Effector CD4-positive, alpha-beta T cell (primary cell): ENCODE data around the gene KLHL2.
A peak's percentile ranks its signal among the peaks of the same experiment; 100 is the strongest.
"Not testable (repeated sequence)": the region's sequence is repeated elsewhere in the genome, so short reads cannot be mapped to it uniquely, and the experiment has no call there.

Experiments used
- DNase-seq: peaks from one replicate; pipeline ENCODE4 v3.0.0-alpha.2; 2020

Gene KLHL2

DNA sequence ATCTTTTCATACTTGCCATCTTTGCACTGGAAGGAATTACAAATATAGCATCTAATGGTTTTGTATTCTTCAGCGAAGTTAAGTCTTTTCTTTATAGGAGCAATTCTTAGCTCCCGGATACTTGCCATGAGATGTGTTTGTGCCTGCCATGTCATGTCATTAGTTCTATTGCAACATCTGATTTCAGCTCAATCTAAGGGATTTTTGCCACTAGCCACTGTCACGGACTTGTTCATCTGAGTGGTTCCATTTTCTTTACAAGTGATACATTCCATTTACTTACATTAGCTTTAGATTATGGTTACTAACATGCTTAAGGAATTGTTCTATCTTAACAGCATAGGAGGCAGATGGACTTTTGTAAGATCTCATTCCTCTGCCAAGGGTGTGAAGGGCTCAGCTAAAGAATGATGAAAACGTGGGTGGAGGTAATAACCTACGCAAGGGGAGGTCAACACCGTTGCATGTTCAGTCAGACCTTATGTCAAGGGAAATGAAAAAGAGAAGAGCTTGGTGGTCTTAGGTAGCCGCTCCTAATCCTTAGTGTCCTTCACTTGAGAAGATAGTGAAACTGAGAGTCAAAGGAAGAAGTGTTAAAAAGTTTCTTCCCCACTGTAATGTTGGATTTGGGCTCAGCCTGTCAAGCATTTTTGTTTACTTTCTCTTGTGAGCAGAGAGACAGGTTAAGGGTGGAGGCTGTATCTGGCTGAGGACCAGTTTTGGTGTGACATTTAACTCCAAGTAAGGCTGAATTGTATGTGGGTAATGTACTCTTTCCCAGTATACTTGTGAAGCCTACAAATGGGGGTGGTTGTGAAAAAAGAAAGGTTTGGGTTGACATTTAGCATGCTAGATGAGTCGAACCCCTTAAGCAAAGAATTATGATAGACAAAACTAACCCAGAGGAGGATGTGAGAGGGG lies 3.6 kb upstream of the KLHL2 start:
- no peak for DNase-seq

DNA sequence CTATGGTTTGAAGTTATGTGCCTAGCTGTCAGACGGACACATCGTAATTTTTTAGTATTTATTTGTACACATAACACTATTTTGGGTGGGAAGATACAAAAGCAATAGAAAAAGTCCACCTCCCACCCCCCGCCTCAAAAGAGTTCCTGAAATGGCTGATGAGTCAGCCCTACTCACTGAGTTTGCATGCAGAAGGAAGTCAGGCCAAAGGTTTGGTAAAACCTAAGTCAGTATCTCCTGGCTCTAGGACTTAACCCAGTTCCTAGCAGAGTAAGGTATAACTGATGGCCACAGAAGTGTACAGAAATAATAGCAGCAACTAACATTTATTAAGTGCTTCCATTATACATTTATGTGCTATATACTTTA lies 2.9 kb upstream of the KLHL2 start:
- no peak for DNase-seq

DNA sequence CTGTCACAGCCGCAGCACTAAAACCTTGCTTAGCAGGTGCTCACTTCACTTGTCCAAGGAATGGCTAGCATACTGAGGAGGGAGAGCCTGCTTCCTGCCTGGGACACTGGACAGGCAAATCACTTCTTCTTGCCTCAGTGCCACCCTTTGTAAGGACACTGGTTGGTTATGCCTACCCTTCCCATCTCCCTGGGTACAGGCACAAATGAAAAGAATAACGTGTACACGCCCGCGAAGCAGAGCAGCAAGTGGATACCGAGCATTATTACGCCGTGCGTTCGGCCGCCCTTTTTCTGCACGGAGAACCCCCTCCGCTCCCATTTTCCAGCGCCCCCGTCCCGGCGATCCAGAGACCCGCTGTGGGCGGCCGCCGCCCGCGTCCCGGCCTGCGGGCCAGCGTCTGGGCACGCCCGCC lies 338 bp upstream of the KLHL2 start:
- no peak for DNase-seq

DNA sequence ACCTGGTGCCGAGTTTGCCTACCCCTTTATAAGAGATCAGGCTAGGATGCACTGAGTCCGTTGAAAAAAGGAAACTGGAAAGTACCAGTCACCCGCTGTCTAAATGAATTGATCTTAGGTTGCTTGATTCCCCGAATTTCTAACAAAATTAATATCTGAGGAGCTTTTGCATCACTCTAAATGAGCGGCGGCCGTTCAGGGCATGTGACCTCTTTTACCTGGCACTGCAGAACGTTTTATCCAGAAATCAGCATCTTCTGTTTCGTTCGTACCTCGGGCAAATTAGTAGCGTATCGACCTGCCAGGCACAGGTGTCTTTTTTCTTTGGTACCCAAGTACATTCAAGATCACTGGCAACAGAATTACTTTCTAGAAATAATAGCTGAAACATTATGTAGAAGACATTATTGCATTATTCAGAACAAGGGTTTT lies 876 bp downstream of the KLHL2 start:
- DNase-seq: no peak

DNA sequence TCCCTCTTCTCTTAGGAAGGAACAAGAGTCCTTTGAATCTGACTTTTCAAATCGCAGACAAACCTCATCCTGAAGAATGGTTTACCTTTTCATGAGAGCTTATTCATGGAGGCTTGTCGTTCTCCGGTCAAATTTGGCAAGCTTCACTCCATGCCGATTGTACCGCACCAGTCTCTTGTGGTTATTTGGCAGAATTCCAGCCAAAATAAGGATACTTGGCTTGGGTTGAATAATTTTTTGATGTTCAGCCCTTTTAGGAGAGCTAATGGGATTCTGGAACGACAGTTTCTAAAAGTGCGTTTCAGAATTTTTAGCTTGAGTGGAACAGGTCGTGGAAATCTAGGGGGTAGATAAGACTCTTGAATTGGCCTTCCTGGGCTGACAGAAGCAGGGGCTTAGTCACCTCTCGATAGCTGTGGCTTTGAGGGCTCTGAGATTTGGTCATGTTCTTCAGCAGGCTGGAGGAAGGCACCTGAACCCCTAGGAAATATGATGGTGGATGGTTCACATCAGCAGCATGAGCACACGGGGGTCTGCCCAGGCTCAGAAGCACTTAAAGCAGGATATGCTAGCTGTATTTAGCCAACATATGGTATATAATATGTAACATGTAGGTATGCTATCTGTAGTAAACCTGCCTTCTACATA lies 1.5 kb downstream of the KLHL2 start:
- DNase-seq: no peak

DNA sequence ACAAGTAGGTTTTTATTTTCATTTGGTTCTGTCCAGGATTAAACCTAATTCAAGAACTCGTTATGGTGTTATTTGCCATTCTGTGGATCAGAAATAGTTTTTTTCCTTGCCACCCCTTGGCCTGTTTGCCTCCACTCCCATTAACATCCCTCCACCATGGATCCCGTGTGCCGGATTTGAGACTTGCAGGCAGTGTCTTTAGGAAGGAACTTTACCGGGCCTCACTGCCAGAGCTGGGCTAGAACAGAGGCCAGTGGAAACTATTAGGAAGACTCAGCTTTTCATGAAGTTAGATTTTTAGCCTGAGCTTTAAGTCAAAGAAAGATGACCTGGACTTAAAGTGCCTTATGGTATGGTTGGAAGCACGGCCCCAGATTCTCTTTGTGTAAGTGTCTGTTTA lies 2.4 kb downstream of the KLHL2 start:
- DNase-seq: no peak

DNA sequence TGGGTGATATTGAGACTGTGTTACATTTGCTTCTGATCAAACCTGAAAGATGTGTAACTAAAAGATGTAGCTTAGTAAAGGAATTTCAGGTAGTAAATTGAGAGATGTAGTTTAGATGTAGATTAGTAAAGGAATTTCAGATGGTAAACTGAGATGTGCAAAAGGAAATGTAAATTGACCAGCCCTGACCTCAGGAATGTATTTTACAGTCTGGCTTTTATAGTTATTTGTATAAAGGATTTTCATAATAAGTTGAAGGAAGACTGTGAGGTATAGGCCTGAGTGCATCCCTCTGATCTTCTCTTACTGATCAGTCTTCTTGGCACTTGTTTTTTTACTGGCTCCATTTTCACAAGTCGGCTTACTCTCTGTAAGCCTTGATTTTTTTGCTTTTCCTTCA lies 3.2 kb downstream of the KLHL2 start:
- no peak for DNase-seq

DNA sequence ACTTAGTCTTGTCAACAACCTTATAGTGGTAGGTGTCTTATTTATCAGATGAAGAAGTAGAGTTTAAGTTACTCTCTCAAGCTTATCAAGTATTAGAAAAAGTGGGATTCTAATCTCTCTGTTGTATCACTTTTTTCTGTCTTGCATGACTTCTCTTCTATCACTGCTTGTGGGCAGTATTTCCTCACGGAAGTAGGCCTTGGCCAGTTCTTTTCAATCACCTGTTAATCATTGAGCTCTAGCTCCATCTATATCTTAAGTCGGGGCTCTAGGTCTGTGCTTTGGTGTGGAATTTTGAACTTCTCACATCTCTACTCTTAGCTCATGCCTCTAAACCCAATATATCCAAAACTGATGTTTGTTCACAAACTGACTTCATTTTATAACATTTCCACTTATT lies 5.3 kb downstream of the KLHL2 start:
- DNase-seq: not testable (repeated sequence)

DNA sequence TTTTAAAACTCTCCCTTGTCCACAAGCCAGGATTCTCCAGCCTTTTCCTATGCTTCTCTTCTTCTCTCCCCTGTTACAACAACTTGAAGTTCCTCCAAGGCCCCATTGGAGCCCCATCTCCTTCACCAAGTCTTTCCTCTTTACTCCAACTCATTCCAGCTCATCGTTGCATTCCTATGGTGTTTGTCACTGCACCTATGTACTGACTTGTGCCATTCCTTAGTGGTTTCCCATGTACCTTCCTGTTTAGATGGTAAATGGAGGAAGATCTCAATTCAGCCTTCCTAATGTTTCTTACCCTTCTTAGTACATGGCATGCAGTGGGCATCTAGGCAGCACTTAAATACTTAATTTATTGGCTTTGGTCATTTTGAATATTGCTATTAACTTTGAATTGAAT lies 6.0 kb downstream of the KLHL2 start:
- DNase-seq: not testable (repeated sequence)

DNA sequence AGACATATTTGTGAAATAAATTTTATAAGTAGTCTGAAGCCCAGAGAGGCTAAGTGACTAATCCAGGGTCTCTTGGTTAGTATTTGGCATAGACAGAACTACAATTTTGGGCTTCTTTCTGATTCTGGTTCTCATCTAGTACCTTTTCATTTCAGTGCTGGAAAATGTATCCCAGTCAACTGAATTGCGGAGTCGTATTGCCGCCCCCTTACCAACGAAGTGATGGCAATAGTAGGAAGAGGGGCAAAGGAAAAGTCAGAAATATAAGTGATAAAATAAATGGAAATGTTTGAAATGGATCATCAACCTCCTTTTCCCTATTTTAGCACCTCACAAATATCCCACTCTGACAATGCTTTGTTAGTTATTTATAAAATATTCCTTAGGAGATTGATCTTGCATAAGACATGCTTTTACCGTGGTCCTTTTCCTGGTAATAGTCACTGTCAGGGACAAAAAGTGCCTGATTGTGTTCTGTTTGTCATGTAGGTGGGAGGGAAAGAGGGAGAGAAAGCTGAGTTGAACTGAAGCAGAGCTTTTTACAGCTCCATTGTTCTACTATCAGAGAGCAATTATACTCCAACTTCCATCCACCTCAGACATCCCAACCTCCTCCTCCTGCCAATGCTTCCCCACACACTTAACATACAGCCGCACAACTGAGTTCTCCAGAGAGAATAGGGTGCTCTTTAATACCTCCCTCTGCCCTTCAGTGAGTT lies 6.8 kb downstream of the KLHL2 start:
- DNase-seq: not testable (repeated sequence)

DNA sequence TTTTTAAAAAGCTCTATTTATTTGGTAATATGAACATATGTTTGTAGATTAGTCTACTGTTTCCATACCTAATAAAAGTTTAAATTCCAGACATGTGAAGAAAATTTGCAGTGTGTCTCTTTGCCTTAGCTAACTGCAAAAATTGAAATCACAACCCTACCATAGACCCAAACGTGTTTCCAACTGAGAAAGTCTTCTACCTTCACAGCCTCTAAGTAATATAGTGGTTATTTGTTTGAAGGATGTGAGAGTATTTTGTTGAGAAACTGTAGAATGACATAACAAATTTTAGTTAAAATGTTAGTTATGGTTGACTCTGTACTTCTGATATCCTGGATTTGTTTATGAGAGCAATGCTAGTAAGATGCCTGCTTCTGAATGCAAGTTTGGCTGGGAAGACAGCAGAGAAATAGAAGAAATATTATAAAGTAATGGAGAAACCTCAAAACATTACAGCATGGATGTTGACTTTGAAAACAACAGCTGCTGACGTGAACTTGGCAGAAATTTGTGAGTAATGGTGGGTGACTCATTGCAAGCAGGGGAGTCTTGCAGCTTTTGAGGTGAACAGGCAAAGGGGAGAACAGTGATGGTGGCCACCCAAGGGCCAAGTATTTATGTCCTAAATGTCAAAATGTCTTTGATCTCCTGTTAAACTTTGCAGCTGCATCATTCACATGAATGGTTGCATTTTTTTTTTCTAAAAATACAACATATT lies 7.8 kb downstream of the KLHL2 start:
- DNase-seq: peak; percentile 6

DNA sequence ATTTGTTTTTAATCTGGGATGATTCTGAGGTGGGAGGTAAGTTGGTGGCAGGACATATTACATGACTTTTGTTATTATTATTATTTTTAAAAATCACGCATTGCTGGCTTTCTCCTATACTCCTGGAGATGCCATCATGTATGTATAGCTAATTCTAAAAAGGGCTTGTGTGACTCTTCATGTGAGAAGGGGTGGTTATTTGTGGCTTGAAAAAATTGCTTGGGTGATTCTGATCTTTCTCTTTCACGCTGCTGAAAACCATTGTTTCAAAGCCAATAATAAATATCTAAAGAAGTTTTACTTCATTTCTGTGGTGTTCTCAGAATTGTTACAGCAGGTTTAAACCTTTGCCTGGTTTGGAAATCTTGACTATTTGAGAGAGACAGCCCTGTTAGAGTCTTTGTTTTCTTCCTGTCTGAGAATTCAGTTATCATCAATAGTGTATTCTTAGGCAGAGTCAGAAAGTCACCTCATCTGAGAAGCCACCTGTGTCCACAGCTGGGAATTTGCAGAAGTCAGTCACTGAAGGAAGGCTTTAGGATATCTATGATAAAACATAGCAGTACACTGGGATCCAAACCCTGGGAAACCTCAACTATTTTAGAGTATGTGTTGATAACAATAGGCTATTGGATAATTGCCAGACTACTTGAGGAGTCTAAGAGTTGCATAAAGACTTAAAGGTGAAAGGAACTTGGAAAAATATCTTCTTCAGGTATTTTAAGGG lies 8.6 kb downstream of the KLHL2 start:
- DNase-seq: not testable (repeated sequence)

DNA sequence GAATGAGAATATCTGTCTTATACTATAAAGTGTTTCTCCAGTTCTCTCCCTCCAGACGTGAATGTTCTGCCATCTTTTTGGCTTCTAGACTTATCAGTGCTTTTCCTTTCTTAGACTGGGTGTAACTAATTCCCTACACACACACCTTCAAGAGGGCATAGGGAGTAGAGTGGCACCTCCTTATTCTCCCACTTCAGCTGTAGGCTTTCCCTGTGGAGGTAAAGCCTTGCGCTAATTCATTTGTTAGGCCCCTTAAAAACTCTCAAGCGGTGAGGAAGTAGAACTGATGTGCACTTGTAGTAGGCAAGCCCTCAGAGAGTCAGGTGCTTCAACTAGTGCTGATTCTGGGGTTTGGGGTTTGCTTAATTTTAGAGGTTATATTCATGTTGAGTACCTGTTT lies 10.0 kb downstream of the KLHL2 start:
- no peak for DNase-seq

DNA sequence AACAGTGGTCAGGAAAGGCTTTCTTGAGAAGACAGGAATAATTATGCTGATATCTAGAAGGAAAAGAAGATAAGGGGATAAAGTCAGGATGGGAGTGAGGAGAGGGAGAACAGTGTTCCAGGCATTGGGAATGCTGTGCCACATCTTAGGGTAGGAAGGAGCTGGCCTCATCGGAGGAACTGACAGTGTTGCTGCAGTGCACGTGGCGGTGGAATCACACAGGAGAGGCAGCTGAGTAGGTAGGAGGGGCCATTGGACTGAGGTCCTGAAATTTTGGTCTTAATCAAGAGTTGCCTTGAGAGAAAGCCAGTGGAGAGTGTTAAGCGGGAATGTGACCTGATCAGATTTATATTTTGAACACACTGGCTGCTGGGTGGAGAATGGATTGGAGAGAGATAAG lies 13.9 kb downstream of the KLHL2 start:
- not testable (repeated sequence) for DNase-seq

DNA sequence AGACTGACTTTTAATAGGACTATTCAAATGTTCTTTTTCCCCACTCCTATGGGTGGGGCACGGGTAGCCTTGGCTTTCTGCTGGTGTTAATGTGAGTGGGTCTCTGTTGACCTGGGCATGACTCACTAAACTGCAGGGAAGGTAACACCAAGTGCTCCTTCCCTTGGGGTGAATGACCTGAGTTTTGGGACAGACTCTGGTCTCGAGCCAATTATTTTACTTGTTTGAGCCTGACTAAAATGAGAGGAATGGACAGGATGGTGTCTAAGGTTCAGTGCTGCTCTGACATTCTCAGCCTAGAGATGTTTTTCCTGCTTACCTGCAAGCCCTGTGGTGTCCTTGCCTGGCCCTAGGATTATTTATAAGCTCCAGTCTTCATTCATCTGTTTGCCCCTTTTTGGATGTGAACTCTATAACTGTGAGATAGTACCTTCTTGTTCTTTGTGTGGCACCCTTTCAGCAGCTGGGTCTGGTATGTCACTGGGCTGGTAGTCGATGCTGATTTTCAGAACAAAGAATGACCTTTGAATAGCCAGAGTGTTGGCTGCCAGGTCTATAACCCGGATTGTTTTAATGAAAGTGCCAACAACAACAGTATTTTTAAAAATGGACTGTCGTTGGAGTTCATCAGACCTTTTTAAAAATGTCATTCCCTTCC lies 14.8 kb downstream of the KLHL2 start:
- not testable (repeated sequence) for DNase-seq

DNA sequence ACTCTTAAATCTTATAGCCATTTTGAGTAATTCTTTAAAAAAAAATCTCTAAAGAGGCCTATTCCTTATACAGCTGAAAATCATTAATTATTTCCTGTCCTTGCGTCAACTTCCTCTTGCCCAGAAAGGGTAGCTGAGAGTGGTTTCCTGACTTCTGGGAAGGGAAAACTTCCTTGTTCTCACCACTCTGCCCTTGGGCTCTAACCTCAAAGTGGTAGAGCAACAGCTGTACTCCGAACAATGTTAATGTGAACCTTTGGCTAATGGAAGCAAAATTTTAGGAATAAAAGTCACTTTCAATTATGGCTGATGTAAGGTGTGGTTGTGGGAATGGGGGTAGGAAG lies 15.3 kb downstream of the KLHL2 start:
- no peak for DNase-seq

DNA sequence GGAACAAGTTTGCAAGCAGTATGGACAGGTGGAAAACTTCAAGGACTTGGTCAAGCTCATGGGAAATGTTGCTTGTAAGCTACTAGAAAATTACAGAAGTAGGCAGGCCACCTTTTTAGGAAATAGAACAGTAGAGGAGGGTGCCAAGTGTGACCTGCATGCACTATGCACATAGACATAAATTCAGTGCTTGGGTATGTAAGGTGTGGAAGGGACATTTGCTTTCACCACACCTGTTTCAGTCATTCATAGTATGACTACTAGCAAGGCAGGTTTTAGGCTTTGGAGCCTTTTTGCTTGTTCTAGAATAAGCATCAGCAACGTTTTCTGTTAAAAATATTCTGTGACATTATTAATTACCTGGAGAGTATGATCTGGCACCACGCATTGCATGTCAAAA lies 20.0 kb downstream of the KLHL2 start:
- not testable (repeated sequence) for DNase-seq

DNA sequence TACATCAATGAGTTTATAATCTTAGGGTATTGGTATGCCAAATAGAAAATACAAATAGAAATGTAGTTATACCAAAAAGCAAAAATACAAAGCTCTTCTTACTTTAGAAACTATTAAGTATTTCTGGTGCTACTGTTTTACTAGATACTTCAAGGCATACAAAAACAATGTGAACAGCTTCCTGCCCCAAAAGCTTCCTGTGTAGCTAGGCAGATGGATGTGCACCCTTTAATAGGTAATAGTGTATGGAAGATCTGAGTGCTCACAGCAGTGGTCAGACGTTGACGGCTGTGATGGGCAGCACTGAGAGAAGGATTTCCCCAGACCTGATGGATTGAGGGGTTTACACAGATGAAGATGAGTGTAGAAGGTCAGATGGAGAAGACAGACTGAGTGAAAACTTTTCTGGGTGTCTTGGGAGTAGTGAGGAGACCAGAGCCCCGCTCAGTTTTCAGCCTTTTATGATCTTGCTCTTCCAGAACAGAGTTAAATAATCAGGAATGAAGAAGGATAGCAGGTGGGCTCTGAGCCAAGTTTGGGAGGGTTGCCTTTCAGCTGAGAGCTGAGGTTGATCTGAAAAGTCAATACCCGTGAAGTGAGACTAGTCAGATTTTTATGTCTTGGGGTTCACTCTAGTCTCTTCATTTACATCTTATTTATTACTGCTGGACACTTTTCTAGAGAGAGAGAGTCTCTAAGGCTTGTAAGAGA lies 22.3 kb downstream of the KLHL2 start:
- not testable (repeated sequence) for DNase-seq

DNA sequence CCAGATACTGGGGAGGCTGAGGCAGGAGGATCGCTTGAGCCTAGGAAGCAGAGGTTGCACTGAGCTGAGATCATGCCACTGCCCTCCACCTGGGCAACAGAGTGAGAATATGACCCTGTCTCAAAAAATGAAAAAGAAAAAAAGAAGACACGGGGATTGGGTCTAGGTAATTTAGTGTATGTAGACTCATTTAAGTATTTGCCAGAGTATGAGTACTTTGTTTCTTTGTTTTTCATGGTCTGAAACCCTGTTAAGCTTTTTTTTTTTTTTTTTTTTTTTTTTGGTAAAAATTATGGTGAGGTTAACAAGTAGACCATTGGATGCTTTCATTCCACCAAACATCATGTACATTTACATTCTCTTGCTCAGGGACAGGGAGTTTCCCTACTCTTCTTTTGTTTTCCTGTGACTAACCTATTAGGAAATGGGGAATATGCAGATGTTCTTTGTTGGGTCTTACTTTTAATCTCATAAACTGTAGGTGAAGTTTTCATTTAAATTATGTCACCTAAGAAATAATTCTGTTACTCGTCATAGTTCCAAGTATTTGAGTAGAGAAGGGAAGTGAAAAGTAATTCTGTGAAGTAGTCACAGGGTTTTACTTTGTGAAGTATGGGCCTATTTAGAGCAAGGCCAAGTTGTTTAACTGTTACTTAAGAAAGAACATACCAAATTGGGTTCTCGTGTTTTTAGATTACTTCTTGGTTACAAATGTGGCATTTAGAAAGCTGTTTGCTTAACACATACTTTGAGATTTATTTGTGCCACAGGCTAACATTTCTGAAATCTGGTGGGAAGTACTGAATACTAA lies 25.5 kb downstream of the KLHL2 start:
- DNase-seq: not testable (repeated sequence)

DNA sequence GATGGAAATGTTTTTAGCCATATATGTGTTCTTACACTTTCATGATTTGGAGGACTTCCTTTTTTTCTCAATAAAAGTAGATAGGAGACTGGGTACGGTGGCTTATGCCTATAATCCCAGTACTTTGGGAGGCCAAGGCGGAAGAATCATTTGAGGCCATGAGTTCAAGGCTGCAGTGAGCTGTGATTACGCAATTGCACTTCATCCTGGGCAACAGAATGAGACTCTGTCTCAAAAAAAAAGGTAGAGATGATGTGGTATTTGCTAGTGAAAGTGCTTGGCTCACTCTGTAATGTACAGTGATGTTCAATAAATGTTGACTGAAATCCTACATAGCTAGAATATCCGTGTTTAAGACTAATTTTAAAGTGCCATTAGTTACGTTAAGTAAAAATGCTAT lies 27.4 kb downstream of the KLHL2 start:
- DNase-seq: no peak
